Measurements from ENCODE around the gene MSI2.

MSI2 gene

GRCh38 chr17:57675427-57676387 is 419.4 kb downstream of the MSI2 start:
- DNase-seq (ENCODE audit: low spot score), result no peak
- H3K27ac ChIP-seq, result no peak overlapping the region; the same call in 1 of the 2 replicates
- CTCF ChIA-PET, result interaction anchor here (0.5 kb wide), 2 partner anchors 515 to 967 kb away, joined by 3 to 4 read pairs; no protein-coding TSS in a partner anchor
- no peak for TF ChIP-seq CTCF (conservative IDR thresholded peaks at IDR 0.05; ENCODE audit: low read depth)
- POLR2A ChIA-PET (ENCODE audit: low non-redundant PET), result no interaction called here

- no peak overlapping the region for H3K27ac ChIP-seq
- no peak for TF ChIP-seq CTCF (conservative IDR thresholded peaks at IDR 0.05; ENCODE audit: low read depth)
- ChIA-PET CTCF (interaction anchor here (0.6 kb wide), 1 partner anchor 34 kb away, joined by 6 read pairs; no protein-coding TSS in a partner anchor), POLR2A (ENCODE audit: low non-redundant PET) (no interaction called here)
- no peak for DNase-seq (ENCODE audit: low spot score)
Observed at GRCh38 chr17:57676543-57676942, 420.2 kb downstream of the MSI2 start.

GRCh38 chr17:57677301-57677700 is 421.0 kb downstream of the MSI2 start:
- no peak for DNase-seq (ENCODE audit: low spot score)
- TF ChIP-seq CTCF (conservative IDR thresholded peaks at IDR 0.05; ENCODE audit: low read depth), result no peak
- CTCF ChIA-PET, result interaction anchor here (0.6 kb wide), 1 partner anchor 602 kb away, joined by 3 read pairs; no protein-coding TSS in a partner anchor
- POLR2A ChIA-PET (ENCODE audit: low non-redundant PET), result no interaction called here
- H3K27ac ChIP-seq, result no peak overlapping the region

GRCh38 chr17:57677858-57678257 is 421.5 kb downstream of the MSI2 start:
- ChIA-PET CTCF (interaction anchor here (0.6 kb wide), 1 partner anchor 602 kb away, joined by 3 read pairs; no protein-coding TSS in a partner anchor), POLR2A (ENCODE audit: low non-redundant PET) (no interaction called here)
- H3K27ac ChIP-seq, result no peak overlapping the region
- no peak for DNase-seq (ENCODE audit: low spot score)
- TF ChIP-seq CTCF (conservative IDR thresholded peaks at IDR 0.05; ENCODE audit: low read depth), result no peak

- no peak for DNase-seq (ENCODE audit: low spot score)
- ChIA-PET CTCF (no interaction called here), POLR2A (ENCODE audit: low non-redundant PET) (interaction anchor here (0.6 kb wide), 1 partner anchor 134 kb away, joined by 4 read pairs; no protein-coding TSS in a partner anchor)
- H3K27ac ChIP-seq, result no peak overlapping the region
- TF ChIP-seq CTCF (conservative IDR thresholded peaks at IDR 0.05; ENCODE audit: low read depth), result no peak
Observed at GRCh38 chr17:57678393-57678792, 422.1 kb downstream of the MSI2 start.

GRCh38 chr17:57679356-57679755 is 423.0 kb downstream of the MSI2 start:
- no peak for TF ChIP-seq CTCF (conservative IDR thresholded peaks at IDR 0.05; ENCODE audit: low read depth)
- ChIA-PET CTCF (interaction anchor here (0.6 kb wide), 1 partner anchor 963 kb away, joined by 3 read pairs; no protein-coding TSS in a partner anchor), POLR2A (ENCODE audit: low non-redundant PET) (no interaction called here)
- H3K27ac ChIP-seq, result no peak overlapping the region
- DNase-seq (ENCODE audit: low spot score), result no peak
